ENCODE measurements around the gene RBMS1. TPM values are rescaled to one million over a fixed set of nuclear protein-coding genes. Genes with fewer than 3 reads are reported as not detected.

RBMS1 gene
- total and polyA plus RNA-seq, 2 of the 13 experiments (the other 11 are each of a cell fraction or from before 2014, with no cell fraction given): 55.5 to 110 TPM

DNA sequence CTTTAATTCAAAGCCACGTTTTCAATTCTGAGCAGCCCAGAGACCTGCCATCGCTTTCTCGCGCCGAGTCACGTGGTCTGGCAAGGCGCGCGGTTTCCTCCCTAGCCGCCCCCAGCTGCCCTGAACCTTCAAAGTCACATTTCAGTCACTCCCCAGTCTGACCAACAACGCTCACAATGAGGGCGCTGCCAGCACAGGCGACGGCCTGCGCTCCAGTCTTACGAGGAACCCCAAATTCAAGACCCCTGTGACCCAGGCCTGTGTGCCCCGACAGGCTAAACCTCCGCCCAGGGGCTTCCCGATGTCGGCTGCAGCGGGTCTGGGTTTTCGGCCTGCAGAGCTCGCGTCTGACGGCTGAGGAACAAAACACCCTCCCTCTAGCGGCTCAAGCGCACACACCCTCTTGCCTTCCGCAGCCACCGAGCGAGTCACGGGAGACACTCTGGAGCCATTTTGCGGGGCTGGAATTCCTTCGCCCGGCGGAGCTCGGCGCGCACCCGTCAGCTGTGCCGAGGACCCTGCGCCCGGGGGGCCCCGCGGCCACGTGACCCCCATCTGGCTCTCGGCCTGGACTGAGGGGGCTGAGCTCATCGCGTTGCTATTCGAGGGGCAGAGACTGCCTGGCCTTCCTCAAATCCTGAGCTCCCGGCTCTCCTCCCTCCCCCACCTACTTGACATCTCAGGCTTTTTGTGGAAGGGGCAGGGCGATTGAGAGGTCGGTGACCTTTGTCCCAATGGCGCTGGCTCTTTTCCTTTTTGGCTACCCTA is 223.6 kb downstream of the RBMS1 start (continued):
- TF ChIP-seq, protein P1, sequence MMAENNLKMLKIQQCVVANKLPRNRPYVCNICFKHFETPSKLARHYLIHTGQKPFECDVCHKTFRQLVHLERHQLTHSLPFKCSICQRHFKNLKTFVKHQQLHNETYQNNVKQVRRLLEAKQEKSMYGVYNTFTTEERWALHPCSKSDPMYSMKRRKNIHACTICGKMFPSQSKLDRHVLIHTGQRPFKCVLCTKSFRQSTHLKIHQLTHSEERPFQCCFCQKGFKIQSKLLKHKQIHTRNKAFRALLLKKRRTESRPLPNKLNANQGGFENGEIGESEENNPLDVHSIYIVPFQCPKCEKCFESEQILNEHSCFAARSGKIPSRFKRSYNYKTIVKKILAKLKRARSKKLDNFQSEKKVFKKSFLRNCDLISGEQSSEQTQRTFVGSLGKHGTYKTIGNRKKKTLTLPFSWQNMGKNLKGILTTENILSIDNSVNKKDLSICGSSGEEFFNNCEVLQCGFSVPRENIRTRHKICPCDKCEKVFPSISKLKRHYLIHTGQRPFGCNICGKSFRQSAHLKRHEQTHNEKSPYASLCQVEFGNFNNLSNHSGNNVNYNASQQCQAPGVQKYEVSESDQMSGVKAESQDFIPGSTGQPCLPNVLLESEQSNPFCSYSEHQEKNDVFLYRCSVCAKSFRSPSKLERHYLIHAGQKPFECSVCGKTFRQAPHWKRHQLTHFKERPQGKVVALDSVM (CRISPR knock-in tag; IDR thresholded peaks at IDR 0.05): peak; percentile 38; the same call in 1 of the 2 replicates
- TF ChIP-seq, protein P2, sequence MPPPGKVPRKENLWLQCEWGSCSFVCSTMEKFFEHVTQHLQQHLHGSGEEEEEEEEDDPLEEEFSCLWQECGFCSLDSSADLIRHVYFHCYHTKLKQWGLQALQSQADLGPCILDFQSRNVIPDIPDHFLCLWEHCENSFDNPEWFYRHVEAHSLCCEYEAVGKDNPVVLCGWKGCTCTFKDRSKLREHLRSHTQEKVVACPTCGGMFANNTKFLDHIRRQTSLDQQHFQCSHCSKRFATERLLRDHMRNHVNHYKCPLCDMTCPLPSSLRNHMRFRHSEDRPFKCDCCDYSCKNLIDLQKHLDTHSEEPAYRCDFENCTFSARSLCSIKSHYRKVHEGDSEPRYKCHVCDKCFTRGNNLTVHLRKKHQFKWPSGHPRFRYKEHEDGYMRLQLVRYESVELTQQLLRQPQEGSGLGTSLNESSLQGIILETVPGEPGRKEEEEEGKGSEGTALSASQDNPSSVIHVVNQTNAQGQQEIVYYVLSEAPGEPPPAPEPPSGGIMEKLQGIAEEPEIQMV (CRISPR knock-in tag; IDR thresholded peaks at IDR 0.05; ENCODE audit: low read depth): peak; percentile 48; the same call in 1 of the 2 replicates
- TF ChIP-seq, protein P3, sequence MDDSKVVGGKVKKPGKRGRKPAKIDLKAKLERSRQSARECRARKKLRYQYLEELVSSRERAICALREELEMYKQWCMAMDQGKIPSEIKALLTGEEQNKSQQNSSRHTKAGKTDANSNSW (CRISPR knock-in tag; IDR thresholded peaks at IDR 0.05; ENCODE audit: borderline replicate concordance): peak; percentile 38; the same call in 1 of the 2 replicates
- TF ChIP-seq ZNF317 (CRISPR knock-in tag; IDR thresholded peaks at IDR 0.05) (0 out of 2 replicates have a peak, but pooled peaks have one; percentile 14), SIN3A (IDR thresholded peaks at IDR 0.05; ENCODE audit: borderline replicate concordance, low read depth, low read length) (no peak), ATF1 (CRISPR knock-in tag; IDR thresholded peaks at IDR 0.05) (no peak), ZNF772 (CRISPR knock-in tag; IDR thresholded peaks at IDR 0.05) (peak; percentile 51; the same call in 1 of the 2 replicates), MED8 (CRISPR knock-in tag; IDR thresholded peaks at IDR 0.05; ENCODE audit: insufficient replicate concordance) (no peak), ZIK1 (CRISPR knock-in tag; IDR thresholded peaks at IDR 0.05; ENCODE audit: borderline replicate concordance, low read depth) (peak; percentile 32; the same call in 1 of the 2 replicates), TGIF2 (CRISPR knock-in tag; IDR thresholded peaks at IDR 0.05) (no peak), ZFP41 (CRISPR knock-in tag; IDR thresholded peaks at IDR 0.05; ENCODE audit: borderline replicate concordance) (peak; percentile 82; the same call in 1 of the 2 replicates)
- TF ChIP-seq, protein P4, sequence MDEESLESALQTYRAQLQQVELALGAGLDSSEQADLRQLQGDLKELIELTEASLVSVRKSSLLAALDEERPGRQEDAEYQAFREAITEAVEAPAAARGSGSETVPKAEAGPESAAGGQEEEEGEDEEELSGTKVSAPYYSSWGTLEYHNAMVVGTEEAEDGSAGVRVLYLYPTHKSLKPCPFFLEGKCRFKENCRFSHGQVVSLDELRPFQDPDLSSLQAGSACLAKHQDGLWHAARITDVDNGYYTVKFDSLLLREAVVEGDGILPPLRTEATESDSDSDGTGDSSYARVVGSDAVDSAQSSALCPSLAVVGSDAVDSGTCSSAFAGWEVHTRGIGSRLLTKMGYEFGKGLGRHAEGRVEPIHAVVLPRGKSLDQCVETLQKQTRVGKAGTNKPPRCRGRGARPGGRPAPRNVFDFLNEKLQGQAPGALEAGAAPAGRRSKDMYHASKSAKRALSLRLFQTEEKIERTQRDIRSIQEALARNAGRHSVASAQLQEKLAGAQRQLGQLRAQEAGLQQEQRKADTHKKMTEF (CRISPR knock-in tag; IDR thresholded peaks at IDR 0.05): peak; percentile 67; the same call in 1 of the 2 replicates
- TF ChIP-seq, protein P5, sequence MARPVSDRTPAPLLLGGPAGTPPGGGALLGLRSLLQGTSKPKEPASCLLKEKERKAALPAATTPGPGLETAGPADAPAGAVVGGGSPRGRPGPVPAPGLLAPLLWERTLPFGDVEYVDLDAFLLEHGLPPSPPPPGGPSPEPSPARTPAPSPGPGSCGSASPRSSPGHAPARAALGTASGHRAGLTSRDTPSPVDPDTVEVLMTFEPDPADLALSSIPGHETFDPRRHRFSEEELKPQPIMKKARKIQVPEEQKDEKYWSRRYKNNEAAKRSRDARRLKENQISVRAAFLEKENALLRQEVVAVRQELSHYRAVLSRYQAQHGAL (CRISPR knock-in tag; IDR thresholded peaks at IDR 0.05; ENCODE audit: not compliant biosample characterization): no peak
- TF ChIP-seq, protein P6, sequence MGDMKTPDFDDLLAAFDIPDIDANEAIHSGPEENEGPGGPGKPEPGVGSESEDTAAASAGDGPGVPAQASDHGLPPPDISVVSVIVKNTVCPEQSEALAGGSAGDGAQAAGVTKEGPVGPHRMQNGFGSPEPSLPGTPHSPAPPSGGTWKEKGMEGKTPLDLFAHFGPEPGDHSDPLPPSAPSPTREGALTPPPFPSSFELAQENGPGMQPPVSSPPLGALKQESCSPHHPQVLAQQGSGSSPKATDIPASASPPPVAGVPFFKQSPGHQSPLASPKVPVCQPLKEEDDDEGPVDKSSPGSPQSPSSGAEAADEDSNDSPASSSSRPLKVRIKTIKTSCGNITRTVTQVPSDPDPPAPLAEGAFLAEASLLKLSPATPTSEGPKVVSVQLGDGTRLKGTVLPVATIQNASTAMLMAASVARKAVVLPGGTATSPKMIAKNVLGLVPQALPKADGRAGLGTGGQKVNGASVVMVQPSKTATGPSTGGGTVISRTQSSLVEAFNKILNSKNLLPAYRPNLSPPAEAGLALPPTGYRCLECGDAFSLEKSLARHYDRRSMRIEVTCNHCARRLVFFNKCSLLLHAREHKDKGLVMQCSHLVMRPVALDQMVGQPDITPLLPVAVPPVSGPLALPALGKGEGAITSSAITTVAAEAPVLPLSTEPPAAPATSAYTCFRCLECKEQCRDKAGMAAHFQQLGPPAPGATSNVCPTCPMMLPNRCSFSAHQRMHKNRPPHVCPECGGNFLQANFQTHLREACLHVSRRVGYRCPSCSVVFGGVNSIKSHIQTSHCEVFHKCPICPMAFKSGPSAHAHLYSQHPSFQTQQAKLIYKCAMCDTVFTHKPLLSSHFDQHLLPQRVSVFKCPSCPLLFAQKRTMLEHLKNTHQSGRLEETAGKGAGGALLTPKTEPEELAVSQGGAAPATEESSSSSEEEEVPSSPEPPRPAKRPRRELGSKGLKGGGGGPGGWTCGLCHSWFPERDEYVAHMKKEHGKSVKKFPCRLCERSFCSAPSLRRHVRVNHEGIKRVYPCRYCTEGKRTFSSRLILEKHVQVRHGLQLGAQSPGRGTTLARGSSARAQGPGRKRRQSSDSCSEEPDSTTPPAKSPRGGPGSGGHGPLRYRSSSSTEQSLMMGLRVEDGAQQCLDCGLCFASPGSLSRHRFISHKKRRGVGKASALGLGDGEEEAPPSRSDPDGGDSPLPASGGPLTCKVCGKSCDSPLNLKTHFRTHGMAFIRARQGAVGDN (CRISPR knock-in tag; IDR thresholded peaks at IDR 0.05): peak; percentile 98
- TF ChIP-seq, protein P7, sequence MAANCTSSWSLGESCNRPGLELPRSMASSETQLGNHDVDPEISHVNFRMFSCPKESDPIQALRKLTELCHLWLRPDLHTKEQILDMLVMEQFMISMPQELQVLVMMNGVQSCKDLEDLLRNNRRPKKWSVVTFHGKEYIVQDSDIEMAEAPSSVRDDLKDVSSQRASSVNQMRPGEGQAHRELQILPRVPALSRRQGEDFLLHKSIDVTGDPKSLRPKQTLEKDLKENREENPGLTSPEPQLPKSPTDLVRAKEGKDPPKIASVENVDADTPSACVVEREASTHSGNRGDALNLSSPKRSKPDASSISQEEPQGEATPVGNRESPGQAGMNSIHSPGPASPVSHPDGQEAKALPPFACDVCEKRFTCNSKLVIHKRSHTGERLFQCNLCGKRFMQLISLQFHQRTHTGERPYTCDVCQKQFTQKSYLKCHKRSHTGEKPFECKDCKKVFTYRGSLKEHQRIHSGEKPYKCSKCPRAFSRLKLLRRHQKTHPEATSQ (CRISPR knock-in tag; IDR thresholded peaks at IDR 0.05; ENCODE audit: borderline replicate concordance): peak; percentile 97

Data from HepG2 (cell line).